Peyer's patch (tissue), 4 donors: ENCODE data around the gene GPSM1.

Experiments
- CTCF ChIP-seq, 6 experiments: fragments of 450-650 bp in 4 of 6; fragments of 200-600 bp in 2 of 6; sonication (generic) in 1 of 6; IDR thresholded peaks; one replicate each; pipeline ENCODE4 v1.5.1; 2017 to 2019; ENCODE audit warnings: antibody characterized with exemption in 6 of 6, mild to moderate bottlenecking in 3 of 6, moderate library complexity in 1 of 6
- POLR2A ChIP-seq, 2 donors: fragments of 450-650 bp; IDR thresholded peaks; one replicate each; pipeline ENCODE4 v1.5.1; 2017; ENCODE audit warnings: antibody characterized with exemption in 2 of 2, mild to moderate bottlenecking in 2 of 2, moderate library complexity in 2 of 2

GRCh38 chr9:136398286-136398685, 70.9 kb downstream of the GPSM1 start:
- TF ChIP-seq CTCF (IDR thresholded peaks at IDR 0.05) (no peak), POLR2A (IDR thresholded peaks at IDR 0.05) (no peak)
